GM21528 (cell line): ENCODE measurements around the gene YBX3.
"Not testable (repeated sequence)": the region's sequence is repeated elsewhere in the genome, so short reads cannot be mapped to it uniquely, and the experiment has no call there.

Experiments used
- ATAC-seq: cut with Tn5 transposase; IDR thresholded peaks from one replicate; pipeline ENCODE4 v1.9.1; 2021; ENCODE audit warnings: mild to moderate bottlenecking, moderate library complexity; ENCODE audit not compliant: unreplicated experiment, low FRiP score

The YBX3 gene

DNA sequence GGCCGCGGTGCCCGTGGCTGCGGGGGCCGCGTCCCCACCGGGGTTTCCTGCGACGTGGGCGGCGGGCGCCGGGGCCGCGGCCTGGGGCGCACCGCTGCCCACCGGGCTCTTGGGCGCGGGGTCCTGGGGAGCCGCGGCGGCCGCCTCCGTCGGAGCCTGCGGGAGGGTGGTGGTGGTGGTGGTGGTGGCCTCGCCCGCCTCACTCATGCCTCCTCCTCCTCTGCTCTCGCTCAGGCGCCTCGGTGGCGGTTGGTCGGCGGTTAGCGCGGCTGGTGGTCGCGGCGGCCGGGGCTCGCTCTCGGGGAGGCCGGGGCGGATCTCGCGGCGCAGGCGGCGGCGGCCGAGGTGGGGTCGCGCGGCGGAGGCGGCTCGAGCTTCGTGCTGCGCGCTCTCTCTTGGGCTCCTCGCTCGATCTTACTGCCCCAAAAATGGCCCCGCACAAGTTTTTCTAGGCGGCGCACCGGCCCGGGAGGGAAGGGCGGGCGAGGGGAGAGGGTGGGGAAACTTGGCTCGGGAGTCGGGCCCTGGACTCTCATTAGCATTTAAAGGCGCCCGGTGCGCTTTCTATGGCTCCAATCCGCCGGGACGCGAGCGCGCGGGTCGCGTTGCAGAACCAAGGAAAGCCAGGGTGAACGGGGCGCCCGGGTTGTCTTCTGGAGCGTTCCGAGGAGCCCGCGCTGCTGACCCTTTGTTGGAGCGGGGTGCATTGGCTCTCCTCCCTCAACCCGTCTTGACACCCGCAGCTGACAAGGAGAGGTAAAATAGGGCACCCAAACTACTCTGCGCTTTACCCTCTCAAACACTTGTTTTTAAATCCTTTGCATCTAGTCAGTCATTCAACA, at the start of gene YBX3:
YBX3 (minus strand) TSS at position 419 of the 842 bp plus-strand sequence; CDS start at position 207, 212 bp downstream.
- ATAC-seq: peak; percentile 58

DNA sequence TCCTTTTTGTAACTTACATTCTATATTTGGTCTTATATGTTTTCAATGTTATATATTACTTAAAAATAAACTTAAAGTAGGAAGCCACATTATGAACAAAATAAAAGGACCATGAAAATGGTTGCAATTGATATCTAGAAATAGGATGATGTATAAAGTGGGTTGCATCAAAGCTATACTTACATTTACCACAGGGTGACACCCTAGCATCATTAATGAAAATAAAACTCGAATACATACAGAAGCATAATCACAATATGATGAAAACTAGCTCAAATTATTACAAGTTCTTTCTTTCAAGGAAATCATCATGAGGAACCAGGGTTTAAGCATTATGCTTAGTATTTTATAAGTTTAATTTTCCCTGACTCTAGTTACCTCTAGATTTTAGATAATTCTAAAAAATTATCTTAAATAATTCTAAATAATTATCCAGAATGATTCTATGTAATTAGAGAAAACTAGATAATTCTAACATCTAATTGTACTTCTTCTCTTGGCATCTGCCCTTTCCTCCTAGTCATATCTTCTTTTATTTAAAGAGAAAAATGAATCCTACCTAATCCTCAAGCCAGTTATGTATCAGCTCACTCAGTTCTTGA, 48.1 kb upstream of the YBX3 start:
- ATAC-seq: no peak

DNA sequence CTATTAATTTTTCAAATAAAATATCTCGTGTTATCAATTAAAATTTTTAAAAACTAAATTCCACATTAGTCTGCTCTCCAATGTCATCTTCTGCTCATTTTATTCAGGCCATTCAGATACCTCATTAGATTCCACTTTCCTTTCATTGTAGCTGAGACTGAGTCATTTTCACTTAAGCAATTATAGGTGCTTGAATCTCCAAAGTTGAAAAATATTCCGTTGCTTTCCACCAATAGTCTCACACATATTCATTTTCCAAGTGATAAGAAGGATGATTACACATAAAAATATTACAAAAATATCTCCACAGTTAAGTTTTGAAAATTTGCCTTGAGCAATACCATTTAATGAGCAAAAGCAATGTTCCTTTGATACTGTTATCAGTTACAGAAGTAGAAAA, 36.5 kb upstream of the YBX3 start:
- no peak for ATAC-seq

DNA sequence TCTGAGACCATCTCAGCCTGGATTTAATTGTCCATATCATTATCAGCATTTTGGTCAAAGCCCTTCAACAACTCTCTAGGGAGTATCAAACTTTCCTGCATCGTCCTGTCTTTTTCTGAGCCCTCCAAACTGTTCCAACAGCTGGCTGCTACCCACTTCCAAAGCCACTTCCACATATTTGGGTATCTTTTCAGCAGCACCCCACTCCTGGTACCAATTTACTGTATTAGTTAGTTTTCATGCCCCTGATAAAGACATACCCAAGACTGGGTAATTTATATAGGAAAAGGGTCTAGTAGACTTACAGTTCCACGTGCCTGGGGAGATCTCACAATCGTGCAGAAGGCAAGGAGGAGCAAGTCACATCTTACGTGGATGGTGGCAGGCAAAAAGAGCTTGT, 33.1 kb upstream of the YBX3 start:
- ATAC-seq: no peak

DNA sequence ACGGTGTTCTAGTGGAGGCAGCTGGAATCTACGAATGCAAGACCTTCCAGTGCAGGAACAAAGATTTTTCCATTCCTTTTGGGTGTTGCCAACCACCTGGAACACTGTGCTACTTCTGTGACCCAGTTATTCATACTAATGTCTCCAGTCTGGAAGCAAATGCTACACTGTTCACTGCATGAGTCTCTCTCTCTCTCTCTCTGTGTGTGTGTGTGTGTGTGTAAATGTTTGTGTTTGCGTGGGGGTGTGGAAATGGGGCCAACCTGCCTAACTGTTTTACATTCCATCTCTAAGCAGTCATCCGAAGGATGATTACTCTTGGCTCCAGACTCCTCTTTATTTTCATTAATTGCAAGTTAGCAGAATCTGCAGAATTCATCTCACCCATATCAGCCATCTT, 29.9 kb upstream of the YBX3 start:
- ATAC-seq: no peak

DNA sequence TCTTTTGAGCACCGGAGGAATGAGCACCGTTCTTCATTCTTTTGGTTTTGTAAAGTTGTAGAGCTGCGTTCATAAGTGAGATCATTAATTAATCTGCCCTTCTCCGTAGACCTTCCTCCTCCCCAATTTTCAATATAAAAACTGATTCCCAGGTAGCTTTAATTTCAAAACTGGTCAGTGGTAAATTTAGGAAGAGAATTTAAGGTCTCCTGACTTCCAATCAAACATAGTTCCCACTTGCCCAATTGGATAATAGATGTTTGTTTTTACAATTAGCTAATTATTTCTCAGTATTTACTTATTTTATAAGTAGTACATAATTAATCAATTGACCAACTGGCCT, 27.2 kb upstream of the YBX3 start:
- ATAC-seq: no peak

DNA sequence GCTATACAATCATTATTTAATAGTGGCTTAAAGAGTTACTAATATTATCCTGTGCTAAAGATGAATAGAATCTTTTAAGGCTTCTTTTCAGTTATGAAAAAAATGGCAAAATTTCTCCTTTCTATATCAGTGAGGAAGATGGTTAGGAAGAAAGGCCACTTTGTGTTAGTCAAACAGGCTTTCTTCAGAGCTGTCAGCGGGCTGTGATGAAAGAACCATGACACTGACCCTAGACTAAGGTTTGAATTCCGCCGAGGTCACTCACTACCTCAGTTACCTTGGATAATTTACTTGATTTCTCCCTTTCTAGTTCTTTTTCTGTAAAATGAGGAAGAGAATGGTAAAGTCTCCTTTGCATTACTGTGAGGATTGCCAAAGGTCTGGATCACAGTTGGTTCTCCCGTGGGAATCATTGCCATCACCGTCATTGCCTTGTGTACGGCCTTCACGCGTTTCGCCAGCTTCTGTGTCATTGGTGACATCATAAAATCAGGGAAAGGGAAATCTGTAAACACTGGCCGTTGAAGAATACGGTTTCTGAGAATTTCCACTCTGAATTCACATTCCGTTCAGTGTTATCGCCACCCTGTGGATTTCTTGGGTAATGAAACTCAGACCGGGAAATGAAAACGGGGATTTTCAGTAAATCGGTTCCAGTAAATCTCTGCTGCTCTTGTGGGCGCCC, 26.7 kb upstream of the YBX3 start:
- ATAC-seq: peak; percentile 89

DNA sequence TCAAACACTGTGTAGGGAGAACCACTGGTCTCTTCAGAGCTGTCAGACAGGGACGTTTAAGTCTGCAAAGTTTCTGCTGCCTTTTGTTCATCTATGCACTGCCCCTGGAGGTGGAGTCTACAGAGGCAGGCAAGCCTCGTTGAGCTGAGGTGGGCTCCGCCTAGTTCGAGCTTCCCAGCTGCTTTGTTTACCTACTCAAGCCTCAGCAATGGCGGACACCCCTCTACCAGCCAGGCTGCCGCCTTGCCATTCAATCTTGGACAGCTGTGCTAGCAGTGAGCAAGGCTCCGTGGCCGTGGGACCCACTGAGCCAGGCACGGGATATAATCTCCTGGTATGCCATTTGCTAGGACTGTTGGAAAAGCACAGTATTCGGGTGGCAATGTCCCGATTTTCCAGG, 24.6 kb upstream of the YBX3 start:
- no peak for ATAC-seq

DNA sequence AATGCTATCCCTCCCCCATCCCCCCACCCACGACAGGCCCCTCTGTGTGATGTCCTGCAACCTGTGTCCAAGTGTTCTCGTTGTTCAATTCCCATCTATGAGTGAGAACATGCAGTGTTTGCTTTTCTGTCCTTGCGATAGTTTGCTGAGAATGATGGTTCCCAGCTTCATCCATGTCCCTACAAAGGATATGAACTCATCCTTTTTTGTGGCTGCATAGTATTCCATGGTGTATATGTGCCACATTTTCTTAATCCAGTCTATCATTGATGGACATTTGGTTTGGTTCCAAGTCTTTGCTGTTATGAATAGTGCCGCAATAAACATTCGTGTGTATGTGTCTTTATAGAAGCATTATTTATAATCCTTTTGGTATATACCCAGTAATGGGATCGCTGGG, 20.3 kb upstream of the YBX3 start:
- ATAC-seq: not testable (repeated sequence)

DNA sequence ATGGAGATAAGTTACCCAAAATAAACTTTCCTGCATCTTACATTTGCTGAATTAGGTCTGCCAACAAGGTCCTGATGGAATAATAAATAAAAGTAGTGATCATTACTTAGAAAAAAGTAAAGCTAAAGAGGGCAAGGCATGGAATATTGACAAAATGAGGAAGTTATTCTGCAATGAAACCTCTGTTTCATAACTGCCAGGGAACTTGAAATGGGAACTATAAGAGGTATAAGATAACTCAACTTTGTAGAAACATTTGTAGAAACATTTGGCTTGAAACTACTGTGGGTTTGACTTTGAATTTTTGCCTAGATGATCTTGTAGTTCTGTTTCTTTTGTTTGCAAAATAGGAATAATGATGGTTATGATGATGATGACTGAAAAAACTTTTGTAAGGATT, 18.7 kb upstream of the YBX3 start:
- ATAC-seq: no peak

DNA sequence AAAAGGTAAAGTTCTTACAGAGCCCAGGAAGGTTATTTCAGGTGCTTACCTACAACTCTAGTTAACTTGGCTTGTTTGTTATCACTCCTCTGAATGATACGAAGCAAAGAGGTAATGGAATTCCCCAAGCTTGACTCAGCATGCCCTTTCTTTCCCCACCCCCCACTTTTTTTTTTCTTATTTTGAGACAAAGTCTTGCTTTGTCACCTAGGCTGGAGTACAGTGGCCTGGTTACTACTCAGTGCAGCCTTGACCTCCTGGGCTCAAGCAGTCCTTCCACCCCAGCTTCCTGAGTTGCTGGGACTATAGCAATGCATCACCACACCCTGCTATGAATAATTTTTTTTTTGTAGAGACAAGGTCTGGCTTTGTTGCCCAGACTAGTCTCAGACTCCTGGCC, 17.1 kb upstream of the YBX3 start:
- ATAC-seq: no peak

DNA sequence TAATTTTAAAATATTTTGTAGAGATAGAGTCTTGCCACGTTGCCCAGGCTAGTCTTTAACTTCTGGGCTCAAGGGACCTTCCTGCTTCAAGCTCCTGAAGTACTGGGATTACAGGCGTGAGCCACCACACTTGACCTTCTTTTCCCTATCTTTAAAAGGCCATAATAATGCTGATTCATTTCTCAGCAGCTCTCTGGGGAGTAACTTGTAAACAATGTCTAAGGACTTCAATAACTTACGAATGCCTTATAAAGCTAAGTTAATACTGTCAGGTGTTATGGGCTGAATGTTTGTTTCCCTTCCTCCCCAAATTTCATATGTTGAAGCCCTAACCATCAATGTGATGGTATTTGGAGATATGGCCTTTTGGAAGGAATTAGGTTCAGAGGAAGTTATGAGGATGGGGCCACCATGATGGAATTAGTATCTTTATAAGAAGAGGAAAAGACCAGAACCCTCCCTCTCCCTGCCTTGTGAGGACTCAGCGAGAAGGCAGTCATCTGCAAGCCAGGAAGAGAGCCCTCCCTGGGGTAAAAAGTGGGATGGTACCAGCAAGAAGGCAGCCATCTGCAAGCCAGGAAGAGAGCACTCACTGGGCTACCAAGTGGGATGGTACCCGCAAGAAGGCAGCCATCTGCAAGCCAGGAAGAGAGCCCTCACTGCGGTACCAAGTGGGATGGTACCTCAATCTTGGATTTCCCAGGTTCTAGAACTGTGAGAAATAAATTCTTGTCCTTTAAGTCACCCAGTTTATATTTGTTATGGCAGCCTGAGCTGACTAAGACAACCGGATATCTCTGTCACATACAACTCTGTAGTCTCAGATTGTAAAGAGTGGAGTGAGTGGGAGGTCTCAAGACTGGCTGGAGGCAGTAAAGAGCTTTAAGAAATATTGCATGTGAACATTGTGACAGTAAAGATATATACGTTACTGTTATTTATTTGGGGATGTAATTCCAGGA, 16.3 kb upstream of the YBX3 start:
- no peak for ATAC-seq

DNA sequence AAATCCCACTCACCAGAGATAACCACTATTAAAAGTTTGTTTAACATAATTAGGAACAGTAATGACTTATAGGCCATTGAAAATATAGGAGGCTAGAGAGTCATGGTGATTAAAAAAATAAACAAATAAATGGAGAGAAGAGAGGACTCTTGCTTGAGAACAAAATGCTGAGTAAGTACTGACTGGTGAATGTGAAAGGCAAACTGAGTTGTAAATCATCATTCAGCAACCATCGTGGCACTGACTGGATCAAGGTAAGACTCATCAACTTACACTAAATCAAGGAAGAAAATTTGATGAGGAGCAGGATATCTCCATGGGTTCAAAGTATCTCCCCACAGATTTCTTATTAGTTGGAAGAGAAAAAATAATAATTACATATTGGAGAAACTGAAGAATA, 14.1 kb upstream of the YBX3 start:
- ATAC-seq: no peak

DNA sequence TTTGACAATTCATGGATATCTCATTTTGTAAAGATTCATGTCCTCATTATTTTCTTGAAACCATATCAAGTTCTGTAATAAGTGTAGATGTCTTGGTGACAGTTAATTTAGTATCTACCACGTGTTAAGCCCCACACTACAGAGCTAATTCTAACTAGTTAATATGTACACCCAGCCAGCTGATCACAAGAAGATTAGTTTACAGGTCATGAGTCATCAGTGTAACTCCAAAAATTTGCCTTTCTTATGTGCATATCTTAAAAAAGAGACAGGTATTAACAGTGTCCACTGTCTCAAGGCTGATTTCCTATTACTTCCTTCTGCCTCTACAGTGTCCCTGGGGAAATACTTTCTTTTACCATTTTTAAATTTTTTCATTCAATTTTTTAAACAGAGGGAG, 13.3 kb upstream of the YBX3 start:
- no peak for ATAC-seq

DNA sequence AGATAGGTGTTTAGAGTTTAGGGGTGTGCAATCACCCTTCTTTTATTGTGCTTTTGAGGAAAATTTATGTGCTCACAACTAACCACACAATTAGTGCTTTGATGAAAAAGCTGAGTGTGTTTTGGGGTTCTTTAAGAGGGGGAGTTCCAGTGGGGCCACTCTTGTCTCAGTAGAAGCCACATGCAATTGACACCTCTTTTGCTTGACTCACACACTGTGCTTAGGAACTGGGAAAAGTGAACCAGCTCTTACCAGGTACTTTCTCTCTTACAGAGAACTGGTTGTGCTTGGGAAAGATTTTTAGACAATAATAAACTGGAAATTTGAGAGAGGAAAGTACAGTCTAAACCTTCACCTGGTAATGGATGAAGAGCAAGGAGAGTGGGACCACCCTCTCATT, 12.3 kb upstream of the YBX3 start:
- no peak for ATAC-seq

DNA sequence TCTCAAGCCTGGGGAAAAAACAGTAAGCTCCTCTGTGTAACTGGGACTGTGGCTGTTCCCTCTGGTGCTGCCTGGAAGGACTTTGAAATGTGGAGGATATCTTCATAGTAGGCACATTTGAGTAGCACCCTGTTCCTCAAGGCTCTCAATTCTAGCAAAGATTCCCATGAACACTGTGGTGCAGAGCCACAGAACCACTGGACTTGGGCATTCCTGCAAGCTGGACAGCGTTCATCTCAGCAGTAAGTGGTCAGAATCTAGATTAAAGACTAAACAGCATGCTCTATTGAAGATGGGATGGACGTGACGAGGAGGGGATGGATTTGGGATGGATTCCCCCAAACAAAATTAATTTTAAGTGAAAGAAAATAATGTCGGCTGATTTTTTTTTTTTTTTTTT, 9.4 kb upstream of the YBX3 start:
- no peak for ATAC-seq

DNA sequence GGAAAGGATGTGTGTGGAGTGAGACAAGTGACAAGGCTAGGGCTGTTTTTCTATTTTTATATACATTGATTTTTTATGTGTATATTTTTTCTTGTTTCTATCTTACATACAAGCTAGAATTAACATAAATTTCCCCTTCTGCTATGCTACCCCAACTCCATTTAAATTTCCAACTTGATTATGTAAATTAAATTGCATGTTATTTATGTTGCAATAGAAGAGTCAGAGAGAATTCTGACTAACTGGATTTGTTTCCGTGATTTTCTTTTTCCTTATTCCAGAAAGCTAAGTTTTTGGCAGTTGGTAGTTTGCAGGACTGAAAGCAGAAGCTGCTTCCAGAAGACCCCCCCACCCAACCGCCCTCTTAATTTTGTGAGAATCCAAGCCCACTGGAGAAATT, 8.9 kb upstream of the YBX3 start:
- ATAC-seq: no peak

DNA sequence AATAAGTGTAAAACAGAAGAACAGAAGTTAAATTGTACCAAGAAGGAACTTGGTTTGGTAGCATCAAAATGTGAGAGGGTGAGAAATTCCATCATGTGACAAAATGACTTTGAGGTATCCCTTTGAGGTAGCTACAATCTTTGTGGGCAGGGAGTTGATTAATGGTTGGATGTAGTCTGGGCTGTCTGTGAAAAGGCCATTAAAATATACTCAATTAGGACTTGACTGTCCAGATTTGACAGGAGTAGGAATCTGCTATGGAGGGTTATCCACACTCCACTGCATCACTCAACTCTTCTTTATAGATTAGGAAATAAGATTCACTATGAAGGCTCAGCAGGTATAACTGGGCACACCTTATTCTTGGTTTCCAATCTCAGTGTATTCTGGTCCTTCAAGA, 7.4 kb upstream of the YBX3 start:
- no peak for ATAC-seq

DNA sequence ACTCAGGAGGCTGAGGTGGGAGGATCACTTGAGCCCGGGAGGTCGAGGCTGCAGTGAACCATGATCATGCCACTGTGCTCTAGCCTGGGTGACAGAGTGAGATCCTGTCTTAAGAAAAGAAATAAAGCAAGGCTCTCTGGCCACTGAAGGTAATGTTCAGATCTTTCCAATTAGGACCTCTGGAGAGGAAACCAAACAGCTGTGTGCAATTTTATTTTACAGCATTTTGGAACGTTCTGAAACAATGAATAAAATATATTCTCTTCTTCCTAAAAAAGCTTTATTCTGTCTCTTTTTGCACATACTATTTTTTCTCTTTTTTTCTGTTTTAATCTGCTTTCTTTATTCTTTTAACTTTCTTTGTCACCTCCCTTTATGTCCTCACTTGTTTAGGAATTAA, 5.0 kb upstream of the YBX3 start:
- ATAC-seq: no peak

DNA sequence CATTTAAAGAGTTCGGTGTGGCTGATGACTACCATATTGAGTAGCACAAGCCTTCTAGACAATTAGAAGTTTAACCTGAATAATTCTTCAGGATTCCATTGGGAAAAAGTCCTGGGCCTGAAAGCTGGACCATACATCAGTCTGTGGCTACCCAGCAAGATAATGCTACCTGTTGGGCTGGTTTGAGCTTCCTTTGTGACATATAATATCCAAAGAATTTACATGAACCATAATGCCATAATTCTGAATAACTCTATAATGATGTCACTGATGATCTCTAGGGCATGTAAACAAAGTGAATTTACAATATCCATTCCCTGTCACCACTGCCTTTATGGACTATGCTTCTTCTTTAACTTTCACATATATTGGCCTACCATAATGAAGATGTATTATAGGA, 3.8 kb upstream of the YBX3 start:
- no peak for ATAC-seq

DNA sequence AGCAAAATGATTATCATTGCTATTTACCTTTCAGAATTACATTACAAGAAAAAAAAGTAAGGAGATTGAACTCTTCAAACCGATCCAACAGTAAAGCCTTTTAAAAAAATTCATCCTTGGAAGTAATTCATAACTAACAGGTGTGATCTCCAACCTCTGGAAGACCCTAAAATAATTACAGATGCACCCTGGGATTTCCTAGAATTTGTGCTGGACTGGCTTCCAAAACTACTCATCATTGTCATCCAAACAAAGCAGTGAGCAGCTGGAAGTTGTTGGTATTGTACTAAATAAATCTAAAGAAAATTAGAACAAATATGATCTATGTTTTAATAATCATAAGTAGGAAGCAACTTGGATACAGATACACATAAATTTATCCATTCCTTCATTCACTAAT, 1.9 kb upstream of the YBX3 start:
- no peak for ATAC-seq
